Neural cell (in vitro differentiated cells): ENCODE measurements around the gene CCDC136. TPM values are rescaled to one million over a fixed set of nuclear protein-coding genes. Genes with fewer than 3 reads are reported as not detected.

ENCODE experiments used
- H2AFZ ChIP-seq: fragments of 200-600, 300-800 bp; sonication (generic), shearing (Covaris generic); 2 replicates; pipeline ENCODE4 v1.6.0; 2014; ENCODE audit warnings: low read depth, mild to moderate bottlenecking, antibody characterized with exemption, low read length, moderate library complexity
- H3F3A ChIP-seq: fragments of 200-600 bp; shearing (Covaris generic); 2 replicates; pipeline ENCODE4 v1.6.1; 2016; ENCODE audit warnings: mild to moderate bottlenecking, moderate library complexity, mixed read lengths, antibody characterized with exemption, low read length; ENCODE audit not compliant: insufficient read depth, poor library complexity, severe bottlenecking
- H3K27ac ChIP-seq: fragments of 200-600, 300-800 bp; sonication (generic), shearing (Covaris generic); 2 replicates; pipeline ENCODE4 v1.5.1; 2014; ENCODE audit warnings: mild to moderate bottlenecking, low read length, moderate library complexity
- H3K27me3 ChIP-seq: fragments of 300-800, 200-600 bp; sonication (generic), shearing (Covaris generic); 2 replicates; pipeline ENCODE4 v1.6.0; 2014; ENCODE audit warnings: mild to moderate bottlenecking, low read depth, low read length, moderate library complexity; ENCODE audit not compliant: insufficient read depth
- H3K36me3 ChIP-seq: fragments of 300-800, 200-600 bp; sonication (generic), shearing (Covaris generic); 2 replicates; pipeline ENCODE4 v1.5.1; 2014; ENCODE audit warnings: mild to moderate bottlenecking, antibody characterized with exemption, low read length, moderate library complexity; ENCODE audit not compliant: insufficient read depth
- H3K4me2 ChIP-seq: fragments of 300-800, 200-600 bp; sonication (generic), shearing (Covaris generic); 2 replicates; pipeline ENCODE4 v1.6.0; 2014; ENCODE audit warnings: mild to moderate bottlenecking, low read length
- H3K4me3 ChIP-seq: fragments of 300-800, 200-600 bp; sonication (generic), shearing (Covaris generic); 2 replicates; pipeline ENCODE4 v1.5.1; 2014; ENCODE audit warnings: mild to moderate bottlenecking, low read length, moderate library complexity
- H3K79me2 ChIP-seq: fragments of 200-600 bp; shearing (Covaris generic); replicated peaks from 2 replicates; pipeline ENCODE4 v1.6.0; 2014; ENCODE audit warnings: mild to moderate bottlenecking, low read length, moderate library complexity; ENCODE audit not compliant: insufficient read depth
- H3K9ac ChIP-seq: fragments of 300-800, 200-600 bp; sonication (generic), shearing (Covaris generic); 2 replicates; pipeline ENCODE4 v1.6.1; 2016; ENCODE audit warnings: mild to moderate bottlenecking, low read length, mixed read lengths
- H3K9me2 ChIP-seq: fragments of 200-600 bp; shearing (Covaris generic); 2 replicates; pipeline ENCODE4 v1.6.1; 2016; ENCODE audit warnings: mild to moderate bottlenecking, low read length, mixed read lengths; ENCODE audit not compliant: insufficient read depth
- H3K9me3 ChIP-seq: fragments of 200-600, 300-800 bp; sonication (generic), shearing (Covaris generic); 2 replicates; pipeline ENCODE4 v1.6.1; 2016; ENCODE audit warnings: mild to moderate bottlenecking, mixed run types, low read length, moderate library complexity, mixed read lengths
- H4K20me1 ChIP-seq: fragments of 200-600 bp; shearing (Covaris generic); 2 replicates; pipeline ENCODE4 v1.6.1; 2016; ENCODE audit warnings: mild to moderate bottlenecking, mixed run types; ENCODE audit not compliant: insufficient read depth
- EP300 ChIP-seq: fragments of 450-650 bp; conservative IDR thresholded peaks from 2 replicates; pipeline ENCODE4 v1.6.1; 2014; ENCODE audit warnings: antibody characterized with exemption, mild to moderate bottlenecking, moderate library complexity; ENCODE audit not compliant: poor library complexity, severe bottlenecking
- EZH2 ChIP-seq: fragments of 200-600, 300-800 bp; shearing (Covaris generic), sonication (generic); IDR thresholded peaks from 2 replicates; pipeline ENCODE4 v1.6.1; 2014; ENCODE audit warnings: antibody characterized with exemption, low read length, borderline replicate concordance, mild to moderate bottlenecking; ENCODE audit not compliant: insufficient read depth, poor library complexity, severe bottlenecking
- MXI1 ChIP-seq: fragments of 450-650 bp; conservative IDR thresholded peaks from 2 replicates; pipeline ENCODE4 v1.6.1; 2014; ENCODE audit warnings: antibody characterized with exemption, mild to moderate bottlenecking; ENCODE audit not compliant: poor library complexity, severe bottlenecking
- POLR2AphosphoS5 ChIP-seq: IDR thresholded peaks from 2 replicates; pipeline ENCODE4 v1.6.1; 2012
- RAD21 ChIP-seq: fragments of 450-650 bp; conservative IDR thresholded peaks from 2 replicates; pipeline ENCODE4 v1.6.1; 2014; ENCODE audit warnings: antibody characterized with exemption, mild to moderate bottlenecking, moderate library complexity
- SMC3 ChIP-seq: fragments of 450-650 bp; conservative IDR thresholded peaks from 2 replicates; pipeline ENCODE4 v1.6.1; 2014; ENCODE audit warnings: antibody characterized with exemption, mild to moderate bottlenecking, moderate library complexity; ENCODE audit not compliant: poor library complexity
- TAF1 ChIP-seq: IDR thresholded peaks from 2 replicates; pipeline ENCODE4 v1.6.1; 2012; ENCODE audit warnings: low read depth
- polyA plus RNA-seq: library from polyadenylated mRNA; depleted of rRNA; stranded (reverse); fragments of >200 nt; gene quantifications from 2 replicates; pipeline ENCODE4 v1.2.3, GENCODE V29; 2014
- TF ChIP-seq, protein P1 (sequence below): IDR thresholded peaks from 2 replicates; pipeline ENCODE4 v1.6.1; 2012; ENCODE audit warnings: borderline replicate concordance
- TF ChIP-seq, protein P2 (sequence below): fragments of 450-650 bp; IDR thresholded peaks from 2 replicates; pipeline ENCODE4 v1.5.1; 2014; ENCODE audit warnings: antibody characterized with exemption, mild to moderate bottlenecking, moderate library complexity; ENCODE audit not compliant: poor library complexity, severe bottlenecking

CCDC136 gene
- polyA plus RNA-seq, 1 donor from 2014 or later, result 42.5 TPM

DNA sequence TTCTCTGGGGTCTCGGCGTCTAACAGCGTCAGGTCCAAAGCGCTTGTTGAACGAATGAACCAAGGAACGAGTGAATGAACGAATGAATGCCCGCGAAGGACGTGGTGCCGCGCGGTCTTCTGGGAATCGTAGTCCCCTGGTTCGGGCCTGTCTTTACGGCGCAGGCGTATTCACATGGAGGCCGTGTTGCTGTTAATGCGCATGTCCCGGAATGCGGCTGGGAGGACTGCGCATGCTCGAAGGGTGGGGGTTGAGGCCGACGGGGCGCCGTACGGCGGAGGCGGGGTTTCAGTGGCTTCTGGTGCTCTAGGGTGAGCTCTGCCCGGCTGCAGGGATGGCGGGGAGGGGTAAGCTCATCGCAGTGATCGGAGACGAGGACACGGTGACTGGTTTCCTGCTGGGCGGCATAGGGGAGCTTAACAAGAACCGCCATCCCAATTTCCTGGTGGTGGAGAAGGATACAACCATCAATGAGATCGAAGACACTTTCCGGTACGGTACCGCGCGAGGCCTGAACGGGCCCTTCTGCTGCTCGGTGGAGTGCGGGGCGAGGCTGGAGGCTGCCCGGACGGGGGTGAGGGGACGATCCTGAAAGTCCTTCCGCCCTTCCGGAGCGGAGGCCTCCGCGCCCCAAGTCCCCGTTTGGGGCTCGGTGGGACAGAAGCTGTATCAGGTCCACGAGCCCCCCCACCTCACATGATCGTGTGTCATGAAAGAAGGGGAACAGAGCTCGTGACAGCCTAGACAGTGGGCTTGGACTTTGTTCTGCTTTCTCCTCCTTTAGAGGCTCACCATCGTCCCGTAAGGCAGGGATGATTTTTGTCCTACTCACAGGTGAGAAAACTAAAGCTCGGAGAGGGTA lies 71.0 kb downstream of the CCDC136 start, which contains the start of gene ATP6V1F:
TSS of gene ATP6V1F (plus strand) at position 286 of the 862 bp plus-strand sequence. CDS start at position 335, 49 bp downstream.
- Histone ChIP-seq H4K20me1 (no peaks in the 10 kb centered on the region), H3K4me3 (peak within 1 kb of the TSS; percentile 85), H3K27ac (peak within 1 kb of the TSS; percentile 80), H3K9ac (peak within 1 kb of the TSS; percentile 87), H3K79me2 (peaks cover 11% of the 10 kb centered on the region), H3K4me2 (peak within 1 kb of the TSS; percentile 80), H3K9me3 (no peaks in the 10 kb centered on the region), H3F3A (no peaks in the 10 kb centered on the region), H3K9me2 (no peaks in the 10 kb centered on the region), H2AFZ (peak within 1 kb of the TSS; percentile 71), H3K27me3 (peaks cover 1% of the 10 kb centered on the region), H3K36me3 (no peaks in the 10 kb centered on the region)
- no peak for TF ChIP-seq SMC3
- TF ChIP-seq, protein P1, sequence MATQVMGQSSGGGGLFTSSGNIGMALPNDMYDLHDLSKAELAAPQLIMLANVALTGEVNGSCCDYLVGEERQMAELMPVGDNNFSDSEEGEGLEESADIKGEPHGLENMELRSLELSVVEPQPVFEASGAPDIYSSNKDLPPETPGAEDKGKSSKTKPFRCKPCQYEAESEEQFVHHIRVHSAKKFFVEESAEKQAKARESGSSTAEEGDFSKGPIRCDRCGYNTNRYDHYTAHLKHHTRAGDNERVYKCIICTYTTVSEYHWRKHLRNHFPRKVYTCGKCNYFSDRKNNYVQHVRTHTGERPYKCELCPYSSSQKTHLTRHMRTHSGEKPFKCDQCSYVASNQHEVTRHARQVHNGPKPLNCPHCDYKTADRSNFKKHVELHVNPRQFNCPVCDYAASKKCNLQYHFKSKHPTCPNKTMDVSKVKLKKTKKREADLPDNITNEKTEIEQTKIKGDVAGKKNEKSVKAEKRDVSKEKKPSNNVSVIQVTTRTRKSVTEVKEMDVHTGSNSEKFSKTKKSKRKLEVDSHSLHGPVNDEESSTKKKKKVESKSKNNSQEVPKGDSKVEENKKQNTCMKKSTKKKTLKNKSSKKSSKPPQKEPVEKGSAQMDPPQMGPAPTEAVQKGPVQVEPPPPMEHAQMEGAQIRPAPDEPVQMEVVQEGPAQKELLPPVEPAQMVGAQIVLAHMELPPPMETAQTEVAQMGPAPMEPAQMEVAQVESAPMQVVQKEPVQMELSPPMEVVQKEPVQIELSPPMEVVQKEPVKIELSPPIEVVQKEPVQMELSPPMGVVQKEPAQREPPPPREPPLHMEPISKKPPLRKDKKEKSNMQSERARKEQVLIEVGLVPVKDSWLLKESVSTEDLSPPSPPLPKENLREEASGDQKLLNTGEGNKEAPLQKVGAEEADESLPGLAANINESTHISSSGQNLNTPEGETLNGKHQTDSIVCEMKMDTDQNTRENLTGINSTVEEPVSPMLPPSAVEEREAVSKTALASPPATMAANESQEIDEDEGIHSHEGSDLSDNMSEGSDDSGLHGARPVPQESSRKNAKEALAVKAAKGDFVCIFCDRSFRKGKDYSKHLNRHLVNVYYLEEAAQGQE, result peak; percentile 36
- TF ChIP-seq EP300, result no peak
- TF ChIP-seq, protein P2, sequence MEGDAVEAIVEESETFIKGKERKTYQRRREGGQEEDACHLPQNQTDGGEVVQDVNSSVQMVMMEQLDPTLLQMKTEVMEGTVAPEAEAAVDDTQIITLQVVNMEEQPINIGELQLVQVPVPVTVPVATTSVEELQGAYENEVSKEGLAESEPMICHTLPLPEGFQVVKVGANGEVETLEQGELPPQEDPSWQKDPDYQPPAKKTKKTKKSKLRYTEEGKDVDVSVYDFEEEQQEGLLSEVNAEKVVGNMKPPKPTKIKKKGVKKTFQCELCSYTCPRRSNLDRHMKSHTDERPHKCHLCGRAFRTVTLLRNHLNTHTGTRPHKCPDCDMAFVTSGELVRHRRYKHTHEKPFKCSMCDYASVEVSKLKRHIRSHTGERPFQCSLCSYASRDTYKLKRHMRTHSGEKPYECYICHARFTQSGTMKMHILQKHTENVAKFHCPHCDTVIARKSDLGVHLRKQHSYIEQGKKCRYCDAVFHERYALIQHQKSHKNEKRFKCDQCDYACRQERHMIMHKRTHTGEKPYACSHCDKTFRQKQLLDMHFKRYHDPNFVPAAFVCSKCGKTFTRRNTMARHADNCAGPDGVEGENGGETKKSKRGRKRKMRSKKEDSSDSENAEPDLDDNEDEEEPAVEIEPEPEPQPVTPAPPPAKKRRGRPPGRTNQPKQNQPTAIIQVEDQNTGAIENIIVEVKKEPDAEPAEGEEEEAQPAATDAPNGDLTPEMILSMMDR, result no peak
- no peak for TF ChIP-seq EZH2
- TF ChIP-seq POLR2AphosphoS5, result peak; percentile 95
- TF ChIP-seq RAD21, result no peak
- TF ChIP-seq MXI1, result peak; percentile 58
- peak; percentile 80 for TF ChIP-seq TAF1

DNA sequence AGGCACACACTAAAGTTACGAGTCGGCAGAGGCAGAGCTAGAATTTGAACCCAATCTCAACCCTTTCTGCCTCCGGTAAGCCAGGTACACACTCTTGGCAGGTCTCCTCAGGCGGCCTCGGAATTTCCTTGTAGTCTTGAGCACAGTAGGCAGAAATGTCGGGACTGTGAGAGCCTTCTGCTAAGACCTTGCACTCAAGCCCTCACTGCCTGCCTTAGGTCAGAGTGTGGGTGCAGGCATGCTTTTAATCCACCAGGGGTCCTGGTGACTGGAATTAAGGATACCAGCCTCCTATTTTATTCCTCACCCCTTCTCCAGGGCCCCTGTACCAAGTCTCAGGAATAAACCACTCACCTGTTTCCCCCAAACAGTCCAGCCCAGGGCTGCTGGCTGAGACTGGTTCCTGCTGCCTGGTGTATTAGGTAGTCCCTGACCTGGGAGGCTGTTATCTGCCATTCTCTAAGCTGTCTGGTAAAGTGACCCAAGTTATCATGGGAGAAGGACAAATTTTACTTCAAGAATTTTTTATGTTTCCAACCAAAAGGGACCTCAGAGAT lies 71.7 kb downstream of the CCDC136 start:
- Histone ChIP-seq H3K9me3 (no peaks in the 10 kb centered on the region), H2AFZ (peak overlapping the region; percentile 63), H3K4me2 (peak overlapping the region; percentile 80), H3K4me3 (peak overlapping the region; percentile 85), H3K27me3 (peaks cover 9% of the 10 kb centered on the region), H4K20me1 (no peaks in the 10 kb centered on the region), H3K36me3 (no peaks in the 10 kb centered on the region), H3K9ac (peak overlapping the region; percentile 87), H3K9me2 (no peaks in the 10 kb centered on the region), H3K27ac (peak overlapping the region; percentile 80), H3K79me2 (peaks cover 11% of the 10 kb centered on the region), H3F3A (no peaks in the 10 kb centered on the region)
- TF ChIP-seq RAD21 (peak; percentile 42), SMC3 (peak; percentile 70), MXI1 (no peak)
- TF ChIP-seq, protein P2, result peak; percentile 74
